ENCODE results near the gene SLC44A3.

Gene SLC44A3

GRCh38 chr1:94919241-94920030, 99.3 kb downstream of the SLC44A3 start:
- Histone ChIP-seq H3K4me1 (ENCODE audit: control insufficient read depth, insufficient read depth, low read length) (peaks cover 13% of the 10 kb centered on the region), H3K36me3 (ENCODE audit: control insufficient read depth, insufficient read depth, low read length) (no peaks in the 10 kb centered on the region), H3K27me3 (ENCODE audit: control insufficient read depth, insufficient read depth, low read length) (no peaks in the 10 kb centered on the region), H3K9me3 (ENCODE audit: control insufficient read depth, insufficient read depth, low read length) (no peaks in the 10 kb centered on the region), H3K9ac (ENCODE audit: low read depth, low read length) (no peak overlapping the region), H3K4me3 (ENCODE audit: low read depth, low read length) (no peak overlapping the region)

DNA sequence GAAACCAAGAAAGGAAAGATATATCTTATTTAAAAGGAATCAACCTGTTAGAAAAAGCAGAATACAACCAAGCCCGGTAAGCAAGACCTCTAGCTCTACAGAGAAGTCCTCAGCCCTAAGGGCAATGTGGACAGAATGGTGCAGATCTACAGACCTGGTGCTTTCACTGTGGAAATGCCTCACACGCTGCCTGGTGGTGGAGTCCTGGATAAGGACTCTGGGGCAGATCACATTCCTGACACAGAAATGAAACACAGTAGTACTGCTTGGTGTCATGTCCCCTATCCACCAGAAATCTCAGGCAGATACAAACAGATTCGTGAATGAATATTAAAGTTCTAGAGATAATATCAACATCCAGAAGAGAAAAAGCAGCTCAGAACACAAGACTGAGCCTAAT, 99.9 kb downstream of the SLC44A3 start:
- Histone ChIP-seq H3K36me3 (ENCODE audit: control insufficient read depth, insufficient read depth, low read length) (no peaks in the 10 kb centered on the region), H3K9ac (ENCODE audit: low read depth, low read length) (no peak overlapping the region), H3K9me3 (ENCODE audit: control insufficient read depth, insufficient read depth, low read length) (no peaks in the 10 kb centered on the region), H3K27me3 (ENCODE audit: control insufficient read depth, insufficient read depth, low read length) (no peaks in the 10 kb centered on the region), H3K4me3 (ENCODE audit: low read depth, low read length) (no peak overlapping the region), H3K4me1 (ENCODE audit: control insufficient read depth, insufficient read depth, low read length) (peaks cover 19% of the 10 kb centered on the region)

DNA sequence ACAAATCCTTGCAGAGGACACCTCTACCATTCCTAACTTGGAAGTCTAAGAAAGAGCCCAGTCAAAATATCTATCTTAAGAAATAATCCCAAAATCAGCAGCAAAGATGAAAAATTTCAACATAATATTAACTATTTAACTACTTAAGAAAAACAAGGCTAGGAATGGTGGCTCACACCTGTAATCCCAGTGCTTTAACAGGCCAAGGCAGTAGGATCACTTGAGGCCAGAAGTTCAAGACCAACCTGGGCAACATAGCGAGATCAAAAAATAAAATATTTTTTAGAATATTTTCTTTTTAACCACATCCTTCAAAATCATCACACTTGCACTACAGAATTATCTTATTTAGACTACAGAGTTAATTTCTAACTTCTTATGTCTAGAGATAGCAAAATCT, 101.8 kb downstream of the SLC44A3 start:
- H3K36me3 ChIP-seq (ENCODE audit: control insufficient read depth, insufficient read depth, low read length), result no peaks in the 10 kb centered on the region
- H3K9ac ChIP-seq (ENCODE audit: low read depth, low read length), result no peak overlapping the region
- H3K4me3 ChIP-seq (ENCODE audit: low read depth, low read length), result no peak overlapping the region
- no peaks in the 10 kb centered on the region for H3K9me3 ChIP-seq (ENCODE audit: control insufficient read depth, insufficient read depth, low read length)
- H3K27me3 ChIP-seq (ENCODE audit: control insufficient read depth, insufficient read depth, low read length), result no peaks in the 10 kb centered on the region
- H3K4me1 ChIP-seq (ENCODE audit: control insufficient read depth, insufficient read depth, low read length), result peaks cover 19% of the 10 kb centered on the region

- peaks cover 19% of the 10 kb centered on the region for H3K4me1 ChIP-seq (ENCODE audit: control insufficient read depth, insufficient read depth, low read length)
- no peaks in the 10 kb centered on the region for H3K36me3 ChIP-seq (ENCODE audit: control insufficient read depth, insufficient read depth, low read length)
- no peak overlapping the region for H3K4me3 ChIP-seq (ENCODE audit: low read depth, low read length)
- H3K27me3 ChIP-seq (ENCODE audit: control insufficient read depth, insufficient read depth, low read length), result no peaks in the 10 kb centered on the region
- no peak overlapping the region for H3K9ac ChIP-seq (ENCODE audit: low read depth, low read length)
- H3K9me3 ChIP-seq (ENCODE audit: control insufficient read depth, insufficient read depth, low read length), result no peaks in the 10 kb centered on the region
These were observed 102.7 kb downstream of the SLC44A3 start for GRCh38 chr1:94922761-94923331.

DNA sequence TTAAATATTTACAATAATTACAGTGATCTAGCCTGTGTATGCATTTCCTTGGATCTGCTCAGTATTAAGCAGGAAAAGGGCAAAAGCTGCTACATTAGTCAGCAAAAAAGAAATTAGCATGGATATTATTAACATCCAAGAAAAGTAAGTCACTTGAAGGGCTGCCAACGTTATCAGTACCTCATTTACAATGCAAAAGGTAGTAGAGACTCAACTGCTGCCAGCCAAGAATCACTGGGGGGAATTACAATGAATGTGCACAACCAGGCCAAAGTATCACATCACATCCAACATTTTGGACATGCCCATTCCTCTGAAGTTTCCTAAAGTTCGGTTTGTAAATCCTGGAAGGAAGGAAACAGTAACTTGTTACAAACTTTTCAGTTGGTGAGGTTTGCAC, 104.8 kb downstream of the SLC44A3 start:
- Histone ChIP-seq H3K36me3 (ENCODE audit: control insufficient read depth, insufficient read depth, low read length) (no peaks in the 10 kb centered on the region), H3K9ac (ENCODE audit: low read depth, low read length) (peak overlapping the region; percentile 90), H3K9me3 (ENCODE audit: control insufficient read depth, insufficient read depth, low read length) (no peaks in the 10 kb centered on the region), H3K4me3 (ENCODE audit: low read depth, low read length) (peak overlapping the region; percentile 95), H3K27me3 (ENCODE audit: control insufficient read depth, insufficient read depth, low read length) (no peaks in the 10 kb centered on the region), H3K4me1 (ENCODE audit: control insufficient read depth, insufficient read depth, low read length) (peaks cover 22% of the 10 kb centered on the region)

DNA sequence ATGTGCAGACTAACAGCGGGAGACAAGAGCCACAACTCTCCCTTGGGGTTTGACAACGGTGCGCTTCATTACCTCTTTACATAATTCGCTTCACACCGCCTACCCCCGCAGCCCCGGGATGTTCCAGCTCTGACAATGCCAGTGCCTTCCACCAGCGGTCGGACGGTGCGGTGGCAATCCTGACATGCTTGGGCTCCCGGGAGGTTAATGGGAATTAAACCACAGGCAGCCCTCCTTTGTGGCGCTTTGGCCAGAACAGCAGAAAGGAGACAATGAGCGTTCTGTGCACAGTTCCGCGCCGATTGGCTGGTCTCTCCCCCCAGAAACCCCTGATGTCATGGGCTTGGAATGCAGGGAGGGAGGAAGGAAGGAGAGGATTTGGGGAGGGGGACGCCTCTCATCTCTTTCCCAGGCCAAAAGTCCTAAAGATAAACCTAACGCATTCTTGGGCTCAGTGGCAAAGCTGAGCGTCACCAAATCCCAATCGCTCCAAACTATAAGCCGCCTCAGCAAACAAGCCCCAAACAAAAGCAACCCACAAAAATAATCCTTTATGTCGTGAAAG, 105.5 kb downstream of the SLC44A3 start:
- Histone ChIP-seq H3K4me1 (ENCODE audit: control insufficient read depth, insufficient read depth, low read length) (peaks cover 21% of the 10 kb centered on the region), H3K9me3 (ENCODE audit: control insufficient read depth, insufficient read depth, low read length) (no peaks in the 10 kb centered on the region), H3K4me3 (ENCODE audit: low read depth, low read length) (peak overlapping the region; percentile 95), H3K27me3 (ENCODE audit: control insufficient read depth, insufficient read depth, low read length) (no peaks in the 10 kb centered on the region), H3K36me3 (ENCODE audit: control insufficient read depth, insufficient read depth, low read length) (no peaks in the 10 kb centered on the region), H3K9ac (ENCODE audit: low read depth, low read length) (peak overlapping the region; percentile 90)

- Histone ChIP-seq H3K9ac (ENCODE audit: low read depth, low read length) (peak overlapping the region; percentile 90), H3K4me3 (ENCODE audit: low read depth, low read length) (peak overlapping the region; percentile 95), H3K4me1 (ENCODE audit: control insufficient read depth, insufficient read depth, low read length) (peaks cover 21% of the 10 kb centered on the region), H3K27me3 (ENCODE audit: control insufficient read depth, insufficient read depth, low read length) (no peaks in the 10 kb centered on the region), H3K9me3 (ENCODE audit: control insufficient read depth, insufficient read depth, low read length) (no peaks in the 10 kb centered on the region), H3K36me3 (ENCODE audit: control insufficient read depth, insufficient read depth, low read length) (no peaks in the 10 kb centered on the region)
These were observed 106.2 kb downstream of the SLC44A3 start for GRCh38 chr1:94926126-94926914.

DNA sequence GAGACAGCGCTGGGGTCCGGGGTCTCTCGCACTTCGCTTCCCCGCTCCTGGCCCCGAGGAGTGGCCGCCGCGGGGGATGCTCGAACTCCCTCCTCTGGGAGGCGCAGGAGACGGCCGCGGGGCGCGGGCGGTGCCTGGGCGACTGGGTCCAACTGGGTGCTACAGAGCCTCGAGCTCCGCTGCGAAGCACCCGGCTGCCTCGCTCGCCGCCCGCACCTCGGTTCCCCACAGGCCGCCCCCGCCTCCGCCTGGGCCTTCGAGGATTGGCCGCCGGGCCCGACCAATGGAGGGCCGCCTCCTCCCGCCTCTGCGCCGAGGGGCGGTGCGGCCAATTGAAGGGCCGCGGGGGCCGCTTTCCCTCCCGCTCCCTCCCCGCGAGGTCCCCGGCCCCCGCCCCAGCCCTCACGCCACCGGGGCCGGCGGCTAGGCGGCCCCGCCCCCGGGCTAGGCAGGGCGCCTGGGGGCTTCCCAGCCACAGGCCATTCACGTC, 106.8 kb downstream of the SLC44A3 start, which contains the start of gene CNN3:
TSS of gene CNN3 (minus strand) at position 196 of the 490 bp plus-strand sequence. CDS start 216 bp downstream, outside the sequence.
- Histone ChIP-seq H3K9ac (ENCODE audit: low read depth, low read length) (peak within 1 kb of the TSS; percentile 90), H3K4me3 (ENCODE audit: low read depth, low read length) (peak within 1 kb of the TSS; percentile 95), H3K36me3 (ENCODE audit: control insufficient read depth, insufficient read depth, low read length) (no peaks in the 10 kb centered on the region), H3K4me1 (ENCODE audit: control insufficient read depth, insufficient read depth, low read length) (peaks cover 21% of the 10 kb centered on the region), H3K9me3 (ENCODE audit: control insufficient read depth, insufficient read depth, low read length) (no peaks in the 10 kb centered on the region), H3K27me3 (ENCODE audit: control insufficient read depth, insufficient read depth, low read length) (no peaks in the 10 kb centered on the region)

- Histone ChIP-seq H3K36me3 (ENCODE audit: control insufficient read depth, insufficient read depth, low read length) (no peaks in the 10 kb centered on the region), H3K9me3 (ENCODE audit: control insufficient read depth, insufficient read depth, low read length) (no peaks in the 10 kb centered on the region), H3K4me1 (ENCODE audit: control insufficient read depth, insufficient read depth, low read length) (peaks cover 21% of the 10 kb centered on the region), H3K4me3 (ENCODE audit: low read depth, low read length) (peak overlapping the region; percentile 74), H3K9ac (ENCODE audit: low read depth, low read length) (peak overlapping the region; percentile 61), H3K27me3 (ENCODE audit: control insufficient read depth, insufficient read depth, low read length) (no peaks in the 10 kb centered on the region)
These were observed 107.4 kb downstream of the SLC44A3 start for GRCh38 chr1:94927405-94928175.

GRCh38 chr1:94928293-94928939, 108.3 kb downstream of the SLC44A3 start:
- peak overlapping the region; percentile 74 for H3K4me3 ChIP-seq (ENCODE audit: low read depth, low read length)
- no peaks in the 10 kb centered on the region for H3K27me3 ChIP-seq (ENCODE audit: control insufficient read depth, insufficient read depth, low read length)
- H3K9me3 ChIP-seq (ENCODE audit: control insufficient read depth, insufficient read depth, low read length), result no peaks in the 10 kb centered on the region
- H3K4me1 ChIP-seq (ENCODE audit: control insufficient read depth, insufficient read depth, low read length), result peaks cover 16% of the 10 kb centered on the region
- H3K9ac ChIP-seq (ENCODE audit: low read depth, low read length), result no peak overlapping the region
- H3K36me3 ChIP-seq (ENCODE audit: control insufficient read depth, insufficient read depth, low read length), result no peaks in the 10 kb centered on the region
